HK-2 (cell line): ENCODE data around the gene OXSR1.
"Not testable (repeated sequence)": the region's sequence is repeated elsewhere in the genome, so short reads cannot be mapped to it uniquely, and the experiment has no call there.

Experiments
- DNase-seq: peaks from one replicate; pipeline ENCODE4 v3.0.0-alpha.2; 2018; ENCODE audit not compliant: unreplicated experiment

The OXSR1 gene

DNA sequence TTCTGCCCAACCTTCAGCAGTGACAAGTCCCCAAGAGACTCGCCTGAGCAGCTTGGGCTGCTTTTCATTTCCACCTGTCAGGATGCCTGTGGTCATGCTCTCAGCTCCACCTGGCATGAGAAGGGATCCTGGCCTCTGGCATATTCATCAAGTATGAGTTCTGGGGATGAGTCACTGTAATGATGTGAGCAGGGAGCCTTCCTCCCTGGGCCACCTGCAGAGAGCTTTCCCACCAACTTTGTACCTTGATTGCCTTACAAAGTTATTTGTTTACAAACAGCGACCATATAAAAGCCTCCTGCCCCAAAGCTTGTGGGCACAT lies 23.4 kb upstream of the OXSR1 start:
- DNase-seq = no peak

GRCh38 chr3:38142959-38143358 lies 22.4 kb upstream of the OXSR1 start:
- no peak for DNase-seq

DNA sequence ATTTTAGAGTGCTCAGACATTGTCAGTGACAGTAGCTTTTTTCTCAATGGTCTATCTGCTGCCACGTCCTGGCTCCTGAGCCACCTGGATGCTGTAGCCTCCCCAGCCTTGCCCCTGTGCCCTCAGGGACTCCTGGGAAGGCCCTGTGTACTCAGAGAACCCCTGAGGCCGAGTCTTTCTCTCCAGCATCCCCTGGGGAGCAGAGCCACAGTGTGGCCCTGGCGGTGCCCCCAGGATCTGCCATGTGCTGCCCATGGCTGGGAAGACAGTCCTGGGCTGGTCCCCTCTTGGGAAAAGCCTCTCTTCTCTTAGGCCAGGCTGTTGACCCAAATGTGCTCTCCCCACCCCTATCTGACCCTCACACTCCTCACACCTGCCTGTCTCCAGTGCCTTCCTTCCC lies 21.8 kb upstream of the OXSR1 start:
- no peak for DNase-seq

- no peak for DNase-seq
Measured at GRCh38 chr3:38146504-38146903, 18.8 kb upstream of the OXSR1 start.

- DNase-seq = no peak
Measured at GRCh38 chr3:38147421-38147820, 17.9 kb upstream of the OXSR1 start.

DNA sequence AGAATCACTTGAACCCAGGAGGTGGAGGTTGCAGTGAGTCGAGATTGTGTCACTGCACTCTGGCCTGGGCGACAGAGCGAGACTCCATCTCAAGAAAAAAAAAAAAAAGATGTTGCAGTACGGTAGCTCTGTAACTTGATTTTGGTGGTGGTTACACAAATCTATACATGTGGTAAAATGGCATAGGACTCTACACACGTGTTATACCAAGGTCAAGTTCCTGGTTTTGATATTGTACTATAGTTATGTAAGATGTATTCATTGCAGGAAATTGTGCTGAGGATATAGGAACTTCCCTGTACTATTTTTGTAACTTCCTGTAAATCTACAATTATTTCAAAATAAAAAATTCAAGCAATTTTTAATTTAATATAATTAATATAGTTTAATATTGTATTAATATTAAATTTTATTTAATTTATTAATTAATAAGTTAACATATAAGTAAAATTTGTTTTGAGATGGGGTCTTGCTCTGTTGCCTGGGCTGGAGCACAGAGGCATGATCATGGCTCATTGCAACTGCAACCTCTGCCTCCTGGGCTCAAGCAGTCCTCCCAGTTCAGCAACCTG lies 16.9 kb upstream of the OXSR1 start:
- DNase-seq = no peak

DNA sequence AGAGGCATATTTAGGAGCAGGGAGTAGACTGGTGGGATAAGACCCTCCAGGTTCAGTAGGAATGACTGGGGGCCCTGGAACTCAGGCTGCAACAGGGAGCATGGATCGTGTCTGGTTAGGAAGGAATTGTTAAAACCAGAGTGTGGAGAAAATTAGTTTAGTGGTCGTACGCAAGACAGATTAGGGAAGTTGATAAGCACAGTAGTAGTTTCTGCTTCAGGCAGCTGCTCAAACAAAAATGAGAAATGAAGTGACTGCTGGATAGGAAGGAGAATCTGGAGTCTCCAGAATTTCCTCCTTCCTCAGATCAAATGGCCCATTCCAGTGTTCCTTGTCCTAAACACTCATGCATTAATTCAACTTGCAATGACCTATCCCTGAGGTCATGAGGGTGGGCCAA lies 15.6 kb upstream of the OXSR1 start:
- no peak for DNase-seq

- no peak for DNase-seq
Measured at GRCh38 chr3:38150780-38151528, 14.4 kb upstream of the OXSR1 start.

DNA sequence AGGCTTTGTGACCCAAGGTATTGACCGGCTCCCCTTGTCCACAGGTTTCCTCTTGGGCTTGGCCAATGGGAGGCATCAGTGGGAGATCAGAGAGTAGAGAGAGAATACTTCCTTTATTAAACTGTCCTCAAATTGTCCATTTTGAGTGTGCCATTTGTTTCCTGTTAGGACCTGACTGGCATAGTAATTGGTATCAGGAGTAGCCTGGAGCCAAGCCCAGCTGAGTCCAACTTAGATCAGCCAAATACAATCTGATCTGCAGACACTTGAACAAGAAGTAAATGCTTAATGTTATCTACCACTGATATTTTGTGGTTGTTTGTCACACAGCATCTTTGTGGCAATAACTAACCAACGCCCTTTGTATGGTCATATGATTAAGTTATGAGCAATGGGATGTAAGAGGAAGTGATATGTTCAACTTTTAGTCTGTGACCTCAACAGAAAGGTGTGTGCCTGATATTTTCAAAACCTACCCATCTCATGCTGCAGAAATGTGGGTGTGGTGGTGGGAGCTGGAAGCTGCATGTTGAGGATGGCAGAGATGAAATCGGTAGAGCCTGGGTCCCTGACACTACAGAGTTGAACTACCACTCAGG lies 13.6 kb upstream of the OXSR1 start:
- no peak for DNase-seq

DNA sequence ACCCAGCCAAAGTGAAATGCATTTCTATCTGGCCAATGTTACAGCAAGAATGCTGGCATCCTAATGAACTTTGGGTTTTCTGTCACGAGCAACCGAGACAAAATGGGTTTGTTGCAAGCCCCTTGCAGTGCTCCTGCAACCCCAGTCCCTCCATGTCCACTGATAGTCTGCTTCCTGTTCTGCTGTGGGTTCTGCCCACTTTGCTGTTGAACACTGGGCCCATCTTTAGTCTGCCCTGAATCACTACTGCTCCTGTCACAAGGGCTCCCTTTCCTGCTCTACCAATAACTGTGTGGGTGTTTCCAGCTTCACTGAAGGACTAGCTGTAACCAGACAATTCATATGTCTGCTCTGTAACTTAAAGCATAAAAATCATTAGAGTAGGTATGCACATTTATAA lies 12.7 kb upstream of the OXSR1 start:
- DNase-seq = no peak

DNA sequence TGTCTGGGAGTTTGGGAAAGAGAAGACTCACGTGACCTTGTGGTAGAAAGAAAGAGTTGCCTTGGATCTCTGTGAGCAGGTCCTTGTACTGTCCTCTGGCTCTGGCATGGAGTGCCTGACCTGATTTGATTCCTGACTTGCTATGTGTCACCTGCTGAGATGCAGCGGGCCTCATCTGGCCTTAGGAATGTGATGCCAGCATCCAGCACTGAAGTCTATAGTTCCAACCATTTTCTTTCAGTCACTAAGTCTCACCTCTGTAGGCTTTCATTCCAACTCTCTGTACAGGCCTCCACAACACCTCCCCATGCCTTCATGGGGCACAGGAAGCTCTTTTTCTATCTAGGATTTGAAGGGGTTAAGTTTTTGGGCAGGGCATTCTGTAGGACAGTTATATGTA lies 12.1 kb upstream of the OXSR1 start:
- no peak for DNase-seq

- no peak for DNase-seq
Measured at GRCh38 chr3:38154033-38154494, 11.3 kb upstream of the OXSR1 start.

- DNase-seq = no peak
Measured at GRCh38 chr3:38154625-38155255, 10.6 kb upstream of the OXSR1 start.

DNA sequence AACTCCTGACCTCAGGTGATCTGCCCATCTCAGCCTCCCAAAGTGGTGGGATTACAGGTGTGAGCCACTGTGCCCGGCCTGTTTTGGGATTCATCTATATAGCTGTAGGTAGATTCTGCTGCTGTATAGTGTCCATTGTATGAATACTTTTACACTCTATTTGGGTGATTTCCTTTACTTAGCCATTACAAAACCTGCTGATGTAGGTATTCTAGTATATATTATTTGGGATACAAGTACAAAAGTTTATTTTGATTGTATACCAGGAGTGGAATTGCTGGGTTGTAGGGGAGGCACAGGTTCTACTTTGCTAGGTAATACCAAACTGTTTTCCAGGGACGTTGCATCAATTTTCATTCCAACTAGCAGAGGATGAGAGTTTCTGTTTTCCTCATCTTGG lies 9.5 kb upstream of the OXSR1 start:
- DNase-seq = no peak

DNA sequence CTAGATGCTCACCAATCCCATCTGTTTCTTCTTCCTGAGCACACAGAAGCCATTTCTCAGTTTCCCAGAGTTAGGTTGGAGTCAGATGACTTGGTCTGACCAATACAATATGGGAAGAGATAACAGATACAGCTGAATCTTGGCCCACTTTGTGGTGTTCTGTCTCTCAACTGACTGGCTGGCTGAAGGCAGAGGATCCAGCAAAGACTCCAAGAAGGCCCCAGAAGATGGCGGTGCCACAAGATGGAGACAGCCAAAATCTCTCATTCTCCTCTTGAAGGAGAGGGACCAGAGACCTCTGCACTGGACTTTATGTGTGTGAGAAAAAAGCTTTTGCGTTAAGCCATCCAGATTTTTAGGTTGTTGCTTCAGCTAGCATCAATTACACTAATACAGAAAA lies 8.2 kb upstream of the OXSR1 start:
- DNase-seq = no peak

DNA sequence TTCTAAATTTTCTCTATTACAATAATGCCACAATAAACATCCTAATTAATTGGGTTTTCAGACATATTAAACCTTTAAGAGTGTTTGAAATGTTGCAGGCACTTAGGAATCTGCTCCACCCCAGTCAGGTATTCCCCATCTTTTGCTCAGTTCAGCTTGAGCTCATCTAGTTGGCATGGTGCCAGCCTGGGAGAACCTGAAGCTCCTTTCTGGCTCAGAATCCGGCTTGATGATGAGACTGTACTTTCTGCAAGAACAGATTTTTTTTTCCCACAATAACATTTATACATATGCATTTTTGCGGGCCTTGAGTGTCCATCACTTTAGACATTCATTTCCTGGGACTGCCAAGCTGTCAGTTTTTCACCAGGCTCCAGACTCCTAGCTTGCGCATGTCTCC lies 7.7 kb upstream of the OXSR1 start:
- no peak for DNase-seq

DNA sequence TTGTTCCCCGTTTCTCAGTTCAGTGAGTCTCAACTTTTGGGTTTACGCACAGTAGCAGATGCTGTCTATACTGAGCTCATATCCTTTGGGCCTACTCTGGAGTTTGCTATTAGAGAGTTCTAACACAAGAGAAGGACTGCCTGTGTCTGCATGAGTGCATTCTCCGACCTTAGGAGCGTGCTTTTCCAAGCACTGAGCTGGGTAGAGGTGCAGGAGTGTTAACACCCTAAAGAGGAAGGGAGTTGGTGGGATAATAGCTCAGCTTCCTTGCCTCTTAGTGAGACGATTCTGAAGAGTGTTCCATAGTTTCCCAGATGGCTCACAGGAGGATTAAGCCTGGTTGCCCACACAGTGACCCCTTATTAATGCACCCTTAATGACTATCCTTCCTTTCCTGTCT lies 6.9 kb upstream of the OXSR1 start:
- DNase-seq = no peak

DNA sequence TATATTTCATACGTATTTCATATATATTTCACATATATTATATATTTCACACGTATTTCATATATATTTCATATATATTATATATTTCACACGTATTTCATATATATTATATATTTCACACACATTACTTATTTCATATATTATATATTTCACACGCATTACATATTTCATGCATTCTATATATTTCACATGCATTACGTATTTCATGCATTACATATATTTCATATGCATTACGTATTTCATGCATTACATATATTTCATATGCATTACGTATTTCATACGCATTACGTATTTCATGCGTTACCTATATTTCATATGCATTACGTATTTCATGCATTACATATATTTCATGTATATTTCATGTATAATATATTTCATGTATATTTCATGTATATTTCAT lies 4.6 kb upstream of the OXSR1 start:
- DNase-seq = not testable (repeated sequence)

GRCh38 chr3:38163117-38163840 lies 2.1 kb upstream of the OXSR1 start:
- no peak for DNase-seq

DNA sequence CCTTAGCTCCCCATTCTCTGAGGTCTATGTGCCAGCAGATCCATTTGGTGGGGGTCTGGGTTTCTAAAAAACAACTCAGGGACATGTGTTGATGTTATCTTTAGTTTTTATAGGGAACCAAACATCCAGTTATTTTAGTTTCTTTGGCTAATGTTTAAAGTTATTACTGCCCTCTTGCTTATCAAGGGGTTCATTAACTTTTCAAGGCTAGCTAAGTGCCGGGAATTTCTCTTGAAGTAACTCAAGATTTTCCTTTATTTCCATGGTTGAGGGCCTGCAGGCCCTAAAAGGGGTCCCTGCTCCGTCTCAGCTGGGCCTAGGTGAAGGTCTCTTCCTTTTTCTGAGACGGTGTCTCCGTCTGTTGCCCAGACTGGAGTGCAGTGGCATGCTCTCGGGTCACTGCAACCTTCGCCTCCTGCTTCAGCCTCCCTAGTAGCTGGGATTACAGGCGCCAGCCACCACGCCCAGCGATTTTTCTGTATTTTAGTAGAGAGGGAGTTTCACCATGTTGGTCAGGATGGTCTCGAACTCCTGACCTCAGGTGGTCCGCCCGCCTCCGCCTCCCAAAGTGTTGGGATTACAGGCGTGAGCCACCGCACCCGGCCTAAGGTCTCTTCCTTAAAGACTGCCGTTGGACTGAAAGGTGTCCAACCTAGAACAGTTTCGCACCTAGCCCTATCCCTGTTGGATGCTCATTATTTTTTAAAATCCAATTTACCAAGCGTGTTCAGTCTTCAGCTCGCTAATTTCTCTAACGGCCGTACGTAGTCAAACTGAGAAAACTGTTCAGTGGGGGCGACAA lies 1.3 kb upstream of the OXSR1 start:
- no peak for DNase-seq

DNA sequence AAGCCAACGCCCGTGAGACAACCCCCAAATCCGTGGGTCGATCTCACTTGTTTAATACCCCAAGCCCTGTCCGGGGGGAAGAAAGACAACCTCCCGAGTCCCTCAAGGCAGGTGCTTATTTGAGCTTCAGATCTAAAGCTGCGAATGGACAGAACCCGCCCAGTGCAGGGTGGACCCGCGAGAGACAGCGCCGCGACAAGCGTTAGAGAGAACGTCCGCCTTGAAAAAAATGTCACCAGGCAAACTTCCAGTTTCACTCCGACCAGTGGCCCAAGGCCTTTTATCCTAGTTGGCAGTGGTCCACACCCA lies 740 bp upstream of the OXSR1 start:
- no peak for DNase-seq
